DMS153 treated with DMSO at 0.1 percent for 48 hours (cell line): ENCODE data around the gene FAM78B.

Experiments used
- DNase-seq: peaks from one replicate; lab custom pipeline; 2025; ENCODE audit not compliant: unreplicated experiment; lab: John Stamatoyannopoulos, UW

FAM78B gene

DNA sequence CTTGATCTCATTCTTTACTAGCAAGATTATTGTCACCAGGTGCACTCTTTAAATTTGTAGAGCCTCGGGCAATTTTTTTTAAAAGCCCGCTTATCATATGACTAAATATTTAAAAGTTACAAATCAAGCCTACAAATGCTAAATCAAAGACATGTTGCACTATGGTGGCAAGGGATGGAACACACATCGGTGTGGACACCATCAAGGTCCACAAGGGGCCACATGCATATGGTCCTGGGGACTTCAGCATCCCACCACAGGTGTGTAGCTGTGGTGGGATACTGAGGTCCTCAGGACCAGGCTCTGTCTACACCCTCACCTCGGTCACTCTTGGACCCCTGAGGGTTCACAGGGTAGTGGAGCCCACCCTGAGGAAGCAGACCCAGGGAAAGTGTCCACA lies 45.8 kb downstream of the FAM78B start:
- no peak for DNase-seq

DNA sequence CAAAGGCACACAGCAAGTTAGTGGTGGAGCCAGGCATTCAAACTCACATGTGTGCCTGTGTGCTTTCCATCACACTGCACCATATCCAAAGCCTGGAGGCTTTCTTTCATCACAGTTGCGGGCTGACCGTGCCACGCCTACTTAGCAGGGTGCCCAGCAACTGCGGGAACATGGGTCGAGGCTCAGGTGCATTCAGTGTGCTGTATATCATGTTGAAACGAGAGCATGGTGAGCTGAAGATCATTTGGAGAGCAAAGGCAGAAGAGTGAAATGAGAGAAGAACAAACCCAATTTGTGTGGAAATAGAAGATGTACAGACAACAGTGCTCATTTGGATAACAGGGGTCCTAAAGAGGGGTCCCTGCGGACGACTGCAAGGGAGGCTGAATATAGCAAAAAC lies 46.5 kb downstream of the FAM78B start:
- DNase-seq = no peak

DNA sequence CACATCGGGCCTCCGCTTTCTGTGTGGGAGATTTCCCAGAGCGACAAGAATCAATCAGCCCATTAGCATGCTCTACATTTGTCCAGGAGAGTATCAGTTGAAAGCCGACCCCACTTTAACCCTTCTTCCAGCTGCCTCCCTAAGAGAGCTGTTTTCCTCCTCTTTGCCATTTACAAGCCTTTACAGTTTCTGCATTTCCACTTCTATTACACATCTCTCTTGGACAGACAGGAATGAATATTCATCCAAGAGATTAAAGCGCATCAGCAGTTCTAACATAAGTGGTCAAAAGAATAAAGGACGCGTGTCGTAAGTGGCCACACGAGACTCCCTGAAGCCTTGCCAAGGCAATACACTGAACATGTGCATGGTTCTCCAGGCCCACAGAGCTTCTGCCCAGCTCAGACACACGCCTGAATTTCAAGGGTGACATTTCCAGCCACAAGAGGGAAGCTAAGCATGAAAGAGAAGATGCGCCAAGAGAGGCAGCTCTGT lies 47.3 kb downstream of the FAM78B start:
- no peak for DNase-seq

DNA sequence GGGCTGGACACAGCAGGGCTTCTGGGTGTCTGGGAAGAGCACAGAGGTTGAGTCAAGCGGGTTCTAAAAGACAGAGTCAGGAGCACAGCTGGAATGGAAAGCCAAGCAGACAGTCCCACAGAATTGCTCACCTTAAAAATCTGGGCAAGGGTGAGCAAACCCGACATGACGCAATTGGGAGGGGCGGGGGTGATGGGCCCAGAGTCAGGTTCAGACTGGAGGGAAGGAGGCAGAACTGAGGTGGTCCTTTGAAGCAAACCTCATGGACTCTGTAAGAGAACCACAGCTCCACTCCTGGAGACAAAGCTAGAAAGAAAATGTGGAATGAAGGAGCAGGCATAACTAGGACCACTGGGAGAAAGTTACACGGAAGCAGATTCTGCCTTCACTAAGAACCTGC lies 49.0 kb downstream of the FAM78B start:
- no peak for DNase-seq

DNA sequence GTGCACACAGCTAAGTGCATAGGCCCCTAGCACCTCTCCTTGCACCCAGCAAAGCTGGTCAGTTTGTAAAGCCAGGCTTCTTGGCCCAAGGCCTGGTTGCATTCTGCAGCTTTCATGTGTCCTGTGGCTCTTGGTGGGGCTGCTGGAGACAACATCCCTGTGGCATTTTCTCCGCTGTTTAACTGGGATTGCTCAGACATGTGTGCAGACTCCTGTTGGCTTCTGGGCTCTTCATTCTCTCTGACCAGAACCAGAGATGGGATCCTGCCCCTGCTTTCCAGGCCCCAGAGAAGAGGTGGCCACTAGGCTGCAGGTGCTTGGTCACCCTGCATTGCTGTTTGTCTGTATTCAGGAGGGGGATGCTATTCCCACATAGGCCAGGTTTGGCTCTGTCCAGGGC lies 50.8 kb downstream of the FAM78B start:
- no peak for DNase-seq

DNA sequence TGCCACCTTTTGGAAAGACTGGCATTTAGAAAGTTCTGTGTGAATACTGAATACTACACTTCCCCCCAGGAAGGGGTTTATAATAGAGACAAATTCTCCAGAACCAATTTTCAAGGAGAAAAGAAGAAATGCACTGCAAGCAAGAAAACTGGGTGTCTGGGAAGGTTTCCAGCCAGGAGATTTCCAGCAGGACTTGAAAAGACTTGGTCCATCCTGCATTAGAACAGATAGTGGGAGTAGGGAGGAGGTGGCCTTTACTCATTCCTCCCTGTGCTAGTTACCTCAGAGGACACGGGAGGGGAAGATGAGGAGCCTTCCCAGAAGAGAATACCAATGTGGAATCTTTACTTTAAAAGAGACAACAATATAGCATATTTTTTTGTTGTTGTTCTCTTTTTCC lies 52.4 kb downstream of the FAM78B start:
- no peak for DNase-seq

DNA sequence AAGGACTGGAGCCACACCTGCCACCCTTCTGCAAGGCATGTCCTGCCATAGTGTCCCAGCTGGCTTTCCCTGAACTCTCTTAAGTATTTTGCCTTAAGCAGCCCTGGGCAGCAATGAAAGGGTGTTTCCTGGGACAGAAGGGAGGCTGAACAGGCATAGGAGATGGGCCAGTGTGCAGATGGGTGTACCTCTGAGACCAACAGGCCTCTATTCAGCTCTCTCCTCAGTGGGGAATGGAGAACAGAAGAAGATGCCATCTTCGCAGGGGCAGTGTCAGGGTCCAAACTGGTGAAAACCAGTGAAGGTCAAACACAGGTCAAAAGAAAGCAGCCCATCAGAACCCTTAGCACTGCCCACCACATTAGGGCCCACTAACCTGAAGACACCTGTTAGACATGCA lies 53.2 kb downstream of the FAM78B start:
- no peak for DNase-seq

DNA sequence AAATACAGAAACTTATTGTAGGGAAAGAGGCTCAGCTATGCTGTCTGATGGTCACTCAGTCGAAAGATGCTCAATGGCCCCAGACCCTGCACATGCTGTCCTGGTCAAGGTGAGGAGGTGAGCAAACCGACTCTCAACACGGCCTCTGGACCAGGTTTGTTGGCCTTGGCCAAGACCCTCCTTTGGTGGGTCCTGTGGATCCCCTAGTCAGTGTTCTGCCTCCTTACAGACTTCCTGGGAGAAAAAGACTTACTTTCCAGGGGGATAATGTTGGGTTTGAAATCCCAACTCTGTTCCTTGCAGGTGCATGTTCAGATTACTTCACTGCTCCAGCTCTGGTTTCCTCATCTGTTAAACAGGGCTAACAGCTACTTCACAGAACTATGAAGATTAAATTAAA lies 53.8 kb downstream of the FAM78B start:
- DNase-seq = no peak

DNA sequence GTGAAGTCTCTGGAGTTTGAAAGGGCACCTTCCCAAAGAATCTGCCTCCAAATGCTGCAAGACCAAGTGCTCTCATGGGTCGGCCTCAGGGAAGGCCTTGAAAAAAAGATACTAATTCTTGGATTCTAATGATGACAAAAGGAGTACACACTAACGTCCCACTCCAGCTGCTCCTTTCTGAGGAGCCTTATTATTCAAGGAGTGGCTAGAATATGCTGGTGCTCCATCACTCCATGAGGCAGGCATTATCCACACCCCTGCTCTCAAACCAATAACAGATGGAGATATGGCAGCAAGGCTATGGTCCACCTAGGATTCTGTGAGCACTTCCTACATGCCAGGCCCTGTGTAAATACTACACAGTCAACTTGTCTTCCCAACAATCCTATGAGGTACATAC lies 54.4 kb downstream of the FAM78B start:
- DNase-seq = no peak

DNA sequence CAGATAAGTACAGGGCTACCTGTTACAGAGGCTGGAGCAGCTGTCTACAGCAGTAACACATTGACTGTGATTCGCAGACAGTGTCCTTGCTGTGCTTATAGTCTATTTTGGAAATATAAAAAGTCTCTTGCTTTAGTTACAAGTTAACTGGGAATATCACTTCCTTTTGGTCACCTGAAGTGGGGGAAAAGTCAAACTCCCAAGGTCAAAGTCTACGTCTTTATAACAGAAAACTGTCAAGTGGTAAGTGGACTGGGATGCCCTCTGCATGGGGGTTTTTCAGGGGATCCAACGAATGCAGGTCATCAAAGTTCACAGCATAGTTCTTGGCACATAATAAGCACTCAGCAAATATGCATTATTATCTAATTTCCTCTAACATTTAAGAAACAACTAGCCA lies 55.4 kb downstream of the FAM78B start:
- no peak for DNase-seq

DNA sequence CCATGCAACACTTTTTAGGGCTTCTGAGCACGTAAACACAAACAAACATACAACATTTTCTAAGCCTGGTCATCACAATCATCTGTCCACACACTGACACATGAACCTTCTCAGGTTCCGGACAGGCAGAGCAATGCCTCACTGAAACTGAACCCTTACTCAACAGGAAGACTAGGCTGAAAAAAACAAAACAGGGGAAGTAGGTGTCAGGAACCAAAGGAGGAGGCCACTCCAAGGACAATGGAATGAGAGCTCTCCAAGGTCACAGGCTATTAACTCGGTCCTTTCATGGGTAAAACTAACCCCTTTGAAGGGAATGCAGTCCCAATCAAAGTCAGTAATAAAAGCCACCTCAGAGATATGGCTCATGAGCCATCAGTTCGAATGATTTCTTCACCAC lies 76.6 kb downstream of the FAM78B start:
- no peak for DNase-seq

DNA sequence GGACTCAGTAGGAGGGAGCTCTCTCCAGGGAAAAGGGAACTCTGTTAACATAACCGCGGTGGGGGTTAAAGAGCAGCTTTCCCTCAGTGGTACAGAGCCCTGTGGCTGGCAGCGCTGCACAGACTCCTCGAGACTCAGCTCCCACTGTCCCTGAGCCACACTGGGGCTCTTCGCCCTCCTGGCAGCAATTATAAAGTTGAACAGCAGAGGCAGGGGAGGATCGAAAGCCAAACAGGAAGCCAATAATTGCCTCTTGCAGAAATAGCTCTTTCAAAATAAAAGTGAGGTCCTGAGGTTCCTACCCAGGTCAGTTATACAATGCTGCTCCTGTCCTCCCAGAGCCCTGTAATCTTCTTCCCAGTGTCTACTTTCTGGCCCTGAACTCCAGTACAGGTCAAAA lies 77.0 kb downstream of the FAM78B start:
- no peak for DNase-seq

DNA sequence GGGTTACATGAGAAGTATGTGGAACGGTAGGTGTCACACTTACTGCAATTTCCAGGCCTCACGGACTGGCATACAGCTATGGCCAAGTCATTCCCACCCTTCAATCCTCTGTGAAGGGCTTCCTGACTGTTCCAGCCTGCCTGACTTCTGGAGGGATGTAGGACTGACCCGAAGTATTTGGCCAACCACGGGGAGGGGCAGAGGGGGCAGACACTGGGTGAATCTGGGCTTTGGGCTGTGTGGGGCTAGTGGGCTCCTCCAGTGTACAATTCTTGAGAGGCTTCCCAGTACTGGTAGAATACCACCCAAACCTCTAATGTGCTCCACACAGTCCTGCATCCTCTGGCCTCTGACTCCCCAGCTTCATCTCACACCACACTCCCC lies 78.2 kb downstream of the FAM78B start:
- DNase-seq = no peak

DNA sequence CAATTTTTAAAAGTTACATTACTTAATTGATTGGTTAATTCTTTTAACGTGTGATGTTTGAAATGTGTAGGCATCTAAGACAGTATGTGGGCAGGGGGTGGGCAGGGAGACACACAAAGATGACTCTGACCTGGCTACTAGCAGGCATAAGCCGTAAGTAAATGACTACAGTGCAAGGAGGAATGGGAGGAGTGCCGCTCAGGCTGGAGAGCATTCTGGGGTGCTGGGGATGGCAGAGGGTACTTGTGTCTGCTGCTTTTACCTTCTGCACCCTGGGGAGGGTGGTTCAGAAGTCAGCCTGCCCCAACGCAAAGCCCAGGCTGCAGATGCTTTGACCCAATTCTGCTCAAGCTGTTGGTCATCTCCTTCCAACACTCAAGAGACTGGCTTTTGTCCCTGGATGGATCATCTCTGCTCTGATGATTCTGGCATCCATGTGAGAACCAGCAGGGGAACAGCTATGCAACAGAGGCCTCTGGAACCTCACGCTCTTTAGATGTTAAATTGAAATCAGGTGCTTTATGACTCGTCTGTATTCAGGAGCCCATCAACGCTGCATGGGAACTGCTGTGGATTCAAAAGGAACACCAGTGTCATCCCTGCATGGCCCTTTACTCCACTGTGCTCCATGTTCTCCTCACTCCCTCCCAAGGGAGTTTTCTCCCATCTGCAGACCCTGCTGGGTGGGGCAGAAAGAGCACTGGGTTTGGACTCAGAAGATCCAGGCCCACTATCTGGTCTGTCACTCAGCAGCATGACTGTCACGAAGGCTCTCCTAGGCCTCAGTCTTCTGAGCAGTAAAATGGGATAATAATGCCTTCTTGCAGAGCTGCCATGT lies 78.8 kb downstream of the FAM78B start:
- no peak for DNase-seq

DNA sequence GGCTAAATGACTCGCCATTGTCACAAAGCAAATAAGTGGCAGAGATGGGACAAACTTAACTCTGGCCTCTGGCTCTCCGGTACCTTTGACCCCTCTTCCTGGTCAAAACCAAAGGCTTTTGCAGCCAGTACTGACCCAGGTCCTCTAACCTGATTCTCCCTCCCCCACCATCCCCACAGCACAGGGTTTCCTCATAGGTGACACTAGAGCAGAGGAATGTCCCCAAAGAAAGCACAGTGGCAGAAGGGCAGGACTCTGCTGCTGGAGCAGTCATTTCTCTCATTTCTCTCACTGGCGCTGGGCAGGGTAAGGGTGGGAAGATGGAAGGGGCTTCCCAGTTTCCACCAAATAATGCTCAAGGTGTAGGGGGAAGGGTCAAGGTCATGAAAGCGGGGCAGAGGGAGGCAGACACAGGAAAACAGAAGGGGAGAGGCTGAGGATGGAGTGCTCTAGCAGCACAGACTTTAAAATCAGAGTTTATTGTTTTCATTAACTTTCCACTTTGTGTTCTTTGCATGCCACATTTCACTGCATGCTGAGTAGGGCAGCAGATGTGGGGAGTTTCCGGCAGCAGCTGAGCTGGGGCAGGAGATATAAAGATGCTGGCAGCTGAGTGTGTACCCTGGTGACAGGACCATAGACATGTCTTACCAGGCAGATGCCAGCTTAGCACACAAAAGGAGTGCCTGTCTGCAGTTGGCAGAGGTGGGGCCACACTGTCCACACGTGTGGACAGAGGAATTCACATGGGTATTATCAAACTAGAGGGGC lies 80.5 kb downstream of the FAM78B start:
- DNase-seq = no peak

DNA sequence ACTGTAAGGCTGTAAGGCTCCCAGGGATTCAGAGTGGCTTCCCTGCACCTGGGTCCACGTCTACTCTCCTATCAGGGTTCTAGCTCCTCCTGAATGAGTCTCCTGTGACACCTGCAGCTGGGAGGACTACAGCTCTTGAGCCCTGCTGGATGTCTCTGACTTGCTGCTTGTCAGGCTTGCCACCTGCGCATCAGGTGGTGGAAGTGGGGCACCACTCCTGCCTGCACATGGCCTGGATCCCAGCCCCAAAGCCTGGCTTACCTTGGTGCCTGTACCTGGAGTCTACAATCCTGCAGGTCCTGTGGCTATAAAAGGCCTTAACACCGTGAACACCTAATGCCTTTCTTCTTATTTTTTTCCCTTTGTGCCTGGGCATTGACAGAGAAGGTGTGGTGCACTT lies 82.2 kb downstream of the FAM78B start:
- DNase-seq = no peak

DNA sequence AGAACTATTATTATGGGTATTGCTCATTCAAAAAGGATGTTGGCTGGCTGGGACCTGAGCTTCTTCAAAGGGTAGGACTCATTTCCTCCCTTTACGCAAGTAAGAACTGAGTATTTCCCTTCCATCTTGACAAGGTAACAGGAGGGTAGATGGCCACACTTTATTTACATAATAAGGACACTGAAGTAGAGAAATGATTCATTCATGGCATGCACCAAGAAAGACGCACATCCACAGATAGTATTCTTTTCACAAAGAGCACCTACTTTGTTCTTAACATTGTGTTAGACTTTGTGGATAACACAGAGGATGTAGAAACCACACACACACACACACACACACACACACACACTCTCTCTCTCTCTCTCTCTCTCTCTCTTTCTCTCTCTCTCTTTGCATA lies 82.9 kb downstream of the FAM78B start:
- no peak for DNase-seq

DNA sequence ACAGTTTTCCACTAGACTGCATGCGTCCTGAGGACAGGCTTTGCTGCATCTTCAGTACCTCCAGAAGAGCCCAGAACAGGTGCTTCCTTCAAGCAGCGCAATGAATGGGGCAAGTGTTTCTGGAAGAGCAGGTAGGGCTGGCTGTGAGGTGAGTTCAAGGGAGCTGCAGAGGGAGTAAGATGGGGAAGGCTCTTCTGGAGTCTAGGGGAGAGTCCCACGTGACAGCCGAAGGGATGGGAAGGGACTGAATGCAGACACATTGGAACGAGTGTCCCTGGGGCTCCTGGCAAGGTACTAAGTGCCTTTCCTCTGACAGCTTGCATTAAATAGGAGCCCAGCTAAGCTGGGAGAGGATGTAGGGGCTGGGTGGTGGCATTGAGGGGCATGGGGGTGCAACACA lies 84.2 kb downstream of the FAM78B start:
- no peak for DNase-seq

DNA sequence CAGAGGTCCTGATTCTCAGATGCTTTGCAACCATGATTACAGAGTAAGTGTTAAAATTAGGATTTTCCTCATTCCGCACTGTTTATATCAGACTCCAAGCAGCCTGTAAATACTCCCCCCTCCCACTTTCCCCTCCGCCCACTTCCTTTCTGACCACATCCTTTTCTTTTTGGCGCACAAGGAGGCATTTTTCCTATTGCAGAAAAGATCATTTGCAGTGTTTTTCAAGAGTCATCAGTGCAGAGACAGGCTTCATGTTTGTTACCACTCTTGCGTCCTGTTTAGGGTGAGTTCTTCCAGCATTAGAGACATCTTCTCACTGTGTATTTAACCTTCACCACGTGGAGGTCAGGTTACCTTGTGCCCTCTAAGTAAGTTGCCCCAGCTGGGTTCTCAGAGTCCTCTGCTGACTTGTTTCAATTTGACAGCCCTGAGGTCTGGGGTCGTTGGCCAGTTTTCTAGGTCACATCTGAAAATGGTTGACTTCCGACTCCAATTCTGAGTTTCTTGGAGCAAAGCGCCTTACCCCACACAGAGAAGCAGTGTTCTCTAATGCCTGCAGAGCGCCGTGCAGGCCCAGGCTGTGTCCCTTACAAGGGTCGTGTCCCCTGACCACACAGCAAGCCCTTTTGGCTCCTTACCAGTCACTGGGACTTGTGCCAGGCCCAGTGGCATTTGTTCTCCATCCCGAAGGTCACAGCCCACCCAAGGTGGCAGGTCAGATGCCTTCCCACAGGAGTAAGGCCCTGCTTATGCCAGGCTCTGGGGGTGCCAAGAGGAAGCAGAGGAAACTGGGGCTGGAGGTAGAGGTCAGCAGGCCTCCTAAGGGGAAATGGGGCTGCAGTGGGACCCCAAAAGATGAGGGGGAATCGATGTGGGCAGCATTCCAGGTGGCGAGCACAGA lies 85.6 kb downstream of the FAM78B start:
- DNase-seq = no peak

DNA sequence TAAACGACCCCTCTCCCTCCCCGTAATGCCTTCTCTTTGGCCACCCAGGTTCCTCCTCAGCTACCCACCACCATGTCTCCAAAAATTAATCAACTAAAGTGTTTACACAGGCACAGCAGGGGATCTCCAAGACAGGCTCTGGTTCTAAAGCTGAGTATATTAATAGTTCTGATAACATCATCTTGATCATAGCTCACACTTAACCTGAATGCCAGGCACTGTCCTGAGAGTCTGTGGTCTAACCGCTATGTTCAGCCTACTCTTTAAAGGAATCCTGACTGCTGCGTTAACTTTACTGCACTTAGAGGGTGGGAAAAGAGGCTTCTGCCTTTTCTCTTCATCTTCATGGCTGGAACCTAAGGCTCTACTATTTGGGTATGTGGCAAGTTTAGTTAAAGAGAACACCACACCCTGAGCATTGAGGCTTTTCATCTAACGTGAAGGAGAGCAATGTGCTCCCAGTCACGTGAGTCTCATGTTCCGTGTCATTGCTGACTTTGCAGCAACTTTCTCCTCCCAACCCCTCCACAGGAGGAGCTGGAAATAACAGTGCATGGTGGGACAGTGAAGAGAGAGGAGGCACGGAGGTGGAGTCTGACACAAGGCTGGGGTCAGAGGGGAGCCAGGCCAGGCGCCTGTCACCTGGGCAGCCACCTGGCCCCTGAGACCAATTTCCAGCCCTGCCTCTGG lies 86.4 kb downstream of the FAM78B start:
- no peak for DNase-seq

DNA sequence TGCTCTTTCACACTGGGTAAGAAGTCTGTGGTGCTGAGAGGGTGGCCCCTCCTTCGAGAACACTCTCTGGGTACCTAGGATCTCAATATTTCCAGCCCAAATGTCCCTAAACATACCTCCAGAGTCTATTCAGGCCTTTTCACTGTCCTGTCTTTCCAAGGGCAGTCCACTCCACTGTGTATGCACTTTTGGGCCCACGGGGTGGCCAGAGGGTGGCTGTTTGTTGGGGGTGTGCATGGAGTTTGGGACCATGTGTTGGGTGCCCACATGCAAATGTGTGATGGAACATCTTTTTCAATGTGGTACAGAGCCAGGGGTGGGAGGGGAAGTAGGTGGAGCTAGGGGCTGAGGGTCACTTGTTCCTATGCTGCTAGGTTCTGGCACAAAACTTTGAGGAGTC lies 87.5 kb downstream of the FAM78B start:
- no peak for DNase-seq
